KOPT-K1 (cell line): ENCODE data around the gene LTB4R2.

Experiments used
- H3K27ac ChIP-seq: fragments of 200-600 bp; sonication (generic); 2 replicates; pipeline ENCODE4 v1.5.1; 2016; ENCODE audit warnings: antibody characterized with exemption, mild to moderate bottlenecking, low read depth, low read length; ENCODE audit not compliant: poor library complexity, severe bottlenecking
- H3K36me3 ChIP-seq: fragments of 200-600 bp; sonication (generic); 2 replicates; pipeline ENCODE4 v1.5.1; 2017; ENCODE audit warnings: antibody characterized with exemption, mild to moderate bottlenecking, low read length, moderate library complexity; ENCODE audit not compliant: insufficient read depth
- H3K9me3 ChIP-seq: fragments of 200-600 bp; sonication (generic); 2 replicates; pipeline ENCODE4 v1.5.1; 2017; ENCODE audit warnings: antibody characterized with exemption, low read length, mild to moderate bottlenecking; ENCODE audit not compliant: insufficient read depth, poor library complexity, severe bottlenecking

Gene LTB4R2

DNA sequence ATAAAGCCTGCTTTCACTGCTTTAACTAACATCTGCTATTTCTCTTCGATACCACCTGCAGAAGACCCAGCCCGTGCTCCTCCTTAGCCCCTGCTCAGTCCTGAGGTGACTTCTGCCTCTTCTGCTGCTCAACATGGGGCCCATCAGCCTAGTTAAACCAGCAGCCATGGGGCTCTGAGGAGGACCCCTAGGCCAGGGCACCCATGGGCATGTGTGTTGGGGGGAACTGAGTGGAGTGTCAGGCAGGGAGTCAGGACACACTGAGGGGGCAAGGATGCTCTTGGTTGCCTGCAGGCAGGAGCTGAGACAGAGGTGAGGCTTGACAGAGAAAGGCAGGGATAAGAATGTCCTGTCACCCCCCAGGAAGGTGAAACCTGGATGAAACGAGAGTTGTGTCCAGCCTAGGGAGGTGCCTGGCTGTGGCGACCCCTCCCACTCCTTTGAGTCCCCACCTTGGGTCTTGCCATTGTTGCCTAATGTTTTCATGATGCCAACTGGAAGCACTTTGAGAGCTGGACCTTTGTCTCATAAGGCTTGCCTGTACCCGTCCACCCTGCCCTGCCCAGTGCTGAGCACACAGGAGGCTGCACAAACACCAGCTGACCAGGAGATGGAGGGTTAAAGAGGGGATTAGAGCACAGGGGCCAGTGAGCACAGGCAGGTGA lies 26.0 kb upstream of the LTB4R2 start:
- Histone ChIP-seq H3K9me3 (no peaks in the 10 kb centered on the region), H3K27ac (no peak overlapping the region)

GRCh38 chr14:24284501-24285035 lies 25.4 kb upstream of the LTB4R2 start:
- Histone ChIP-seq H3K9me3 (no peaks in the 10 kb centered on the region), H3K36me3 (peaks cover 2% of the 10 kb centered on the region; the same call in 1 of the 2 replicates), H3K27ac (no peak overlapping the region)

More for the DNA sequence above, 26.0 kb upstream of the LTB4R2 start:
- H3K36me3 ChIP-seq = no peaks in the 10 kb centered on the region

DNA sequence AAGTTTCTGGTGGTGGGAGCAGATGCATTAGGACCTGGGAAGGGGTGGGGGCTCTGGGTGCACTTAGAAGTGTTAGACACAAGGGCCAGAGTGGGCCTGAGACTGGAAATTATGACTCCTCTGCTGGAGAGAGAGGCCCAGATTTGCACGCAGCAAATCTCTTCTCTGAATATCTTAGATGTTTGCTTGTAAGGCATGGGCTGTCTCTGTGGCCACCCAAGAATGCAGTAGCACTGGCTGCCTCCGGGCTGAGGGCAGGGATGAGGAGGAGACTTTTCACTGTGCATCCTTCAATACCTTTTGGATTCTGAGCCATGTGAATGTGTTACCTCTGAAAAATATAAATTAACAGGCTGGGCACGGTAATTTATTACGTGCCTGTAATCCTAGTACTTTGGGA lies 24.6 kb upstream of the LTB4R2 start:
- Histone ChIP-seq H3K9me3 (no peaks in the 10 kb centered on the region), H3K36me3 (peaks cover 10% of the 10 kb centered on the region; the same call in 1 of the 2 replicates), H3K27ac (no peak overlapping the region)

GRCh38 chr14:24286996-24287395 lies 22.9 kb upstream of the LTB4R2 start:
- no peak overlapping the region for H3K27ac ChIP-seq
- H3K9me3 ChIP-seq = no peaks in the 10 kb centered on the region
- H3K36me3 ChIP-seq = peaks cover 22% of the 10 kb centered on the region

GRCh38 chr14:24289649-24290280 lies 20.2 kb upstream of the LTB4R2 start:
- no peaks in the 10 kb centered on the region for H3K9me3 ChIP-seq
- H3K36me3 ChIP-seq = peaks cover 31% of the 10 kb centered on the region
- H3K27ac ChIP-seq = no peak overlapping the region

- Histone ChIP-seq H3K27ac (no peak overlapping the region), H3K36me3 (peaks cover 36% of the 10 kb centered on the region), H3K9me3 (no peaks in the 10 kb centered on the region)
Measured at GRCh38 chr14:24290746-24291145, 19.2 kb upstream of the LTB4R2 start.

GRCh38 chr14:24291446-24292117 lies 18.4 kb upstream of the LTB4R2 start:
- Histone ChIP-seq H3K27ac (no peak overlapping the region), H3K36me3 (peaks cover 40% of the 10 kb centered on the region), H3K9me3 (no peaks in the 10 kb centered on the region)

DNA sequence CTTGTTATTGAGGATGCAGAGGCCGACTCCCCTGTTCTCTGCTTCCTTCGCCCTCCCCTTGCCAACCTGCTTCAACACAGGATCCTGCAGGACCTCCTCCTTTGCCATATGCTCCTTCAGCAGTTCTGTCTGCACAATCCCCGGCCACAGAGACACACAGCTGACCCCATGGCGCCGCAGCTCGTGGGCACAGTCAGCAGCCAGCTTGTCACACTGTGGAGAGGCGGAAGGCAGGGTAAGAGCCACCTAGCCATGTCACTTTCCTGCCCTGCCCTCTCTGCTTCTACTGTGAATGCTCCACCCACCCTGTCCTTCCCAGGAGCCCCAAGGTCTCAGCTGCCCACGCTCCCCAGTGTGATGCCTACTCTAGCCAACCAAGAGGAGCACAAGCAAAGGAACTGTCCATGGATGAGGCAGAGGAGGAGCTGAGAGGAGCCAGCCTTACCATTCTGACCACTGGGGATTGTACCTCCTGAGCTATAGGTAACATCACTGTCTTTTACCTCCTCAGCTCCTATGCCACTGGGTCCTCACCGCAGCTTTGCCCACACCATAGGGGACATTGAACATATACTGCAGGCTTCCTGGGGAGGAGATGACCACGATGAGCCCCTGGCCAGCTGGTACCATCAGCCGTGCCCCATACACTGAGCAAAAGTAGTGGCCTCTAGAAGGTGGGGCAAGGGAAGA lies 17.7 kb upstream of the LTB4R2 start:
- H3K27ac ChIP-seq = no peak overlapping the region
- no peaks in the 10 kb centered on the region for H3K9me3 ChIP-seq
- peaks cover 40% of the 10 kb centered on the region for H3K36me3 ChIP-seq

DNA sequence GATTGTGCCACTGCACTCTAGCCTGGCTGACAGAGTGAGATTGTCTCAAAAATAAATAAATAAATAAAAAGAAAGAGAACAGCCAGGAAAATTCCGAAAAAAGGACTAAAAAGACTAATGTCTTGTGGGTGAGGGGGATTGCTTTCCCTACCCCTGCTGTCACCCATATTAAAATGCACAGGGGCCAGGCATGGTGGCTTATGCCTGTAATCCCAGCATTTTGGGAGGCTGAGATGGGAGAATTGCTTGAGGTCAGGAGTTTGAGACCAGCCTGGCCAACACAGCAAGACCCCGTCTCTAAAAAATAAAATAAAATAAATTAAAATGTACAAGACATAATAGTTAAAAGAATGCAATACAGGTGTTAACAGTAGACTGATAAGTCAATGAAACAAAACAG lies 16.4 kb upstream of the LTB4R2 start:
- no peak overlapping the region for H3K27ac ChIP-seq
- H3K9me3 ChIP-seq = no peaks in the 10 kb centered on the region
- H3K36me3 ChIP-seq = peaks cover 40% of the 10 kb centered on the region

DNA sequence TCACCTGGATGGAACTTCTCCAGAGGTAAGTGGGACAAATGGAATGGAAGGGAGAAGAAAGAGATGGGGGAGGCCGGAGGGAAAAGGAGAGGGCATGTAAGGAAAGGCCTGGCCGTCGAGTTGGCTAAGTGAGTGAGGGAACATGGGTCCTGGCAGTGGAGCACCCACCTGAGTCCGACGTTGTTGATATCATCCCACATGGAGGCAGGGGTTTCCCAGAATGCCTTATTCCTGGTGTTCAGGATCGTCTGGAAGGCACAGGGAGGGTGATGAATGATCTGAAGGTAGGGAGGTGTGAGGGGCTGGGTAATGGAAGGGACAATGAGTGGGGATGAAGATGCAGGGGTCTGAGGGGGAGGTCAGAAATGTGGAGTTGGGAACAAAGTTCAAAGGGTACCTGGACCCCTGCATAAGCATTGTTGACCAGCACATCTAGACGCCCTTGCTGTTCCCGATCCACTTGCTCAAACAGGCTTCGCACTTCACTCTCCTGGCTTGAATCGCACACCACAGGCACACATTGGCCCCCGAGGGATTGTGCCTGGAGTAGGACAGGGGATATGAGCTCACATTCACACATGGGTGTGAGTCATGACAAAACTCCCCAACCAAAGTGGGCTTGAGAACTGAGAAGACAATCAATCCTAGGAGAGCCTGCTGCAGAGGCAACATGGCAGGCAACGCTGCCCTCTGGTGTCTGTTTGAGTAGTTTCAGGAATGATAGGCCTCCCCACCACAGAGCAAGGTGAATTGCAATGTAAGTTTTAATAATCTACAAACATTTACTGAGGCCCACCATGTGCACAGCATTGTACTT lies 13.4 kb upstream of the LTB4R2 start:
- Histone ChIP-seq H3K9me3 (no peaks in the 10 kb centered on the region), H3K27ac (no peak overlapping the region), H3K36me3 (peaks cover 30% of the 10 kb centered on the region)

DNA sequence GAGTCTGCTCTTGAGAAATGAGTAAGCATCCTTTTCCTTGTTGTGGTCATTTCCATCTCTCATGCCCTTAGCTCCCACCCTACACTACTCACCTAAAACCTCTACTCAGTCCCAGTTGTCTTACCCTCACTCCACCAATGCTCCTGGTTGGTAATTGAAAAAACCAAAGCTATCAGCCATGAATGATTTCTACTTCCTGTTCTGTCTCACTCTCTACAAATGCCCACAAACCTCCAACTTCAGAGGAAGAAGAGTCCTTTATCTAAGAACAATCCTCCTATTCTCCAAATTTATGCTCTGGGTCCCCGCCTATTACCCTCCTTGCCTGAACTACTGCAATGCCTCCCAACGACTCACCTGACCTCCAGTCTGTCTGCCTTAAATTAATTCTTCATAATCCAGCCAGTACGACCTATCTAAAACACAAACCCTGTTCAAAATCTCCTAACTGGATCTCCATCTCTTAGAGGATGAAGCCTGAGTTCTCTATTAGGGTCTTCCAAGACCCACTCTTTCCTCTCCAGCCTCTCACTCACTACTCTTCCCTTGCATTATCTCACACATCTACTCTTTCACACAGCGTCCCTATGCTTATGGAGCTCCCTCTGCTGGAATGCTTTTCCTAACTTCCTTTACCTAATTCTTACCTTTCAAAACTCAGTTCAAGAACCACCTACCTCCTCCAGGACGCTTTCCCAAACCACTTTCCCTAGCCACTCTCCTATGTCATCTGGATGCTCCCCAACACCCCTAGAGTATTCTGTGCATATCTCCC lies 12.6 kb upstream of the LTB4R2 start:
- peaks cover 31% of the 10 kb centered on the region for H3K36me3 ChIP-seq
- no peaks in the 10 kb centered on the region for H3K9me3 ChIP-seq
- no peak overlapping the region for H3K27ac ChIP-seq

GRCh38 chr14:24298892-24299254 lies 11.1 kb upstream of the LTB4R2 start:
- peaks cover 40% of the 10 kb centered on the region for H3K36me3 ChIP-seq
- H3K27ac ChIP-seq = peak overlapping the region; percentile 57
- H3K9me3 ChIP-seq = no peaks in the 10 kb centered on the region

- Histone ChIP-seq H3K9me3 (no peaks in the 10 kb centered on the region), H3K27ac (peak within 1 kb of the TSS; percentile 57), H3K36me3 (peaks cover 46% of the 10 kb centered on the region)
Measured at GRCh38 chr14:24299255-24300191, 10.4 kb upstream of the LTB4R2 start, which contains the start of the genes DHRS1 and NOP9. DHRS1 (minus strand) TSS chr14:24299780; CDS start chr14:24299106, 674 bp downstream. NOP9 (plus strand) TSS chr14:24299850; CDS start chr14:24299955, 105 bp downstream.
